ENCODE results near the gene CARS2.

Gene CARS2

GRCh38 chr13:110624766-110625756 lies 80.9 kb downstream of the CARS2 start:
- peak overlapping the region; percentile 37 for H3K27ac ChIP-seq (ENCODE audit: low read length)
- H3K9me3 ChIP-seq (ENCODE audit: control insufficient read depth in 1 of 2, low read length in 2 of 2): no peaks in the 10 kb centered on the region
- peaks cover 8 to 54% of the 10 kb centered on the region in 2 donors for H3K4me1 ChIP-seq (ENCODE audit: control insufficient read depth in 1 of 2, insufficient read depth in 2 of 2, low read length in 2 of 2)
- peaks cover 24 to 31% of the 10 kb centered on the region in 2 donors for H3K36me3 ChIP-seq (ENCODE audit: control insufficient read depth in 1 of 2, insufficient read depth in 2 of 2, low read length in 2 of 2)
- no peaks in the 10 kb centered on the region for H3K27me3 ChIP-seq (ENCODE audit: low read depth, low read length)
- H3K4me3 ChIP-seq (ENCODE audit: low read depth in 1 of 2, low read length in 2 of 2): no peak overlapping the region

- H3K27ac ChIP-seq (ENCODE audit: low read length): peak overlapping the region; percentile 16
- H3K36me3 ChIP-seq (ENCODE audit: control insufficient read depth in 1 of 2, insufficient read depth in 2 of 2, low read length in 2 of 2): peaks cover 19 to 29% of the 10 kb centered on the region in 2 donors
- no peaks in the 10 kb centered on the region for H3K9me3 ChIP-seq (ENCODE audit: control insufficient read depth in 1 of 2, low read length in 2 of 2)
- H3K4me1 ChIP-seq (ENCODE audit: control insufficient read depth in 1 of 2, insufficient read depth in 2 of 2, low read length in 2 of 2): peaks cover 22 to 56% of the 10 kb centered on the region in 2 donors
- no peaks in the 10 kb centered on the region for H3K27me3 ChIP-seq (ENCODE audit: low read depth, low read length)
- no peak overlapping the region for H3K4me3 ChIP-seq (ENCODE audit: low read depth in 1 of 2, low read length in 2 of 2)
Measured at GRCh38 chr13:110620596-110620995, 85.3 kb downstream of the CARS2 start.

DNA sequence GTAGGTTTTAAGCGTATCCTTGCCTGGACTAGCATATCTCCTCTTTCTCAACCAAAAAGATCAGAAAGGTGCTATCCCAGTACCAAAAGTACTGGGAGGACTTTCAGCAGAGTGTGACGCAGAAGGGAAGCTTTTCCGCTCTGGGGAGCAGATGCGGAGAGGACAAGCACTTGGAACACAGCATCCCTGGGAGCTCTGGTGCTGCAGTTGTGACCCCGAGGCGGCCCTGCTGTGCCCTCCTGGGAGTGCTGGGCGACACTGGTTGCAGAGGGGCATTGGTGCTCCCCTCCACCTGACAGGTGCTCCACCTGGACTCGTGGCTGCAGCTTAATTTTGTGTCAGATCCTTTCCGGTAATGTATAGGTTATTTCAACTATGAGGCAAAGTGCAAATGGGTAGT lies 87.1 kb downstream of the CARS2 start:
- Histone ChIP-seq H3K27ac (ENCODE audit: low read length) (peak overlapping the region; percentile 92), H3K36me3 (ENCODE audit: control insufficient read depth in 1 of 2, insufficient read depth in 2 of 2, low read length in 2 of 2) (peaks cover 9 to 17% of the 10 kb centered on the region in 2 donors), H3K9me3 (ENCODE audit: control insufficient read depth in 1 of 2, low read length in 2 of 2) (no peaks in the 10 kb centered on the region), H3K4me1 (ENCODE audit: control insufficient read depth in 1 of 2, insufficient read depth in 2 of 2, low read length in 2 of 2) (peaks cover 22 to 49% of the 10 kb centered on the region in 2 donors), H3K4me3 (ENCODE audit: low read depth in 1 of 2, low read length in 2 of 2) (no peak overlapping the region), H3K27me3 (ENCODE audit: low read depth, low read length) (no peaks in the 10 kb centered on the region)

- H3K4me1 ChIP-seq (ENCODE audit: control insufficient read depth in 1 of 2, insufficient read depth in 2 of 2, low read length in 2 of 2): peaks cover 22 to 49% of the 10 kb centered on the region in 2 donors
- H3K27me3 ChIP-seq (ENCODE audit: low read depth, low read length): no peaks in the 10 kb centered on the region
- H3K4me3 ChIP-seq (ENCODE audit: low read depth in 1 of 2, low read length in 2 of 2): no peak overlapping the region
- peaks cover 9 to 14% of the 10 kb centered on the region in 2 donors for H3K36me3 ChIP-seq (ENCODE audit: control insufficient read depth in 1 of 2, insufficient read depth in 2 of 2, low read length in 2 of 2)
- no peaks in the 10 kb centered on the region for H3K9me3 ChIP-seq (ENCODE audit: control insufficient read depth in 1 of 2, low read length in 2 of 2)
- peak overlapping the region; percentile 92 for H3K27ac ChIP-seq (ENCODE audit: low read length)
Measured at GRCh38 chr13:110618167-110618566, 87.7 kb downstream of the CARS2 start.

- no peaks in the 10 kb centered on the region for H3K9me3 ChIP-seq (ENCODE audit: control insufficient read depth in 1 of 2, low read length in 2 of 2)
- peaks cover 4 to 8% of the 10 kb centered on the region in 2 donors for H3K36me3 ChIP-seq (ENCODE audit: control insufficient read depth in 1 of 2, insufficient read depth in 2 of 2, low read length in 2 of 2)
- peak overlapping the region; percentile 77 to 83 for H3K4me3 ChIP-seq (ENCODE audit: low read depth in 1 of 2, low read length in 2 of 2)
- peak overlapping the region; percentile 92 for H3K27ac ChIP-seq (ENCODE audit: low read length)
- H3K27me3 ChIP-seq (ENCODE audit: low read depth, low read length): no peaks in the 10 kb centered on the region
- peaks cover 22 to 45% of the 10 kb centered on the region in 2 donors for H3K4me1 ChIP-seq (ENCODE audit: control insufficient read depth in 1 of 2, insufficient read depth in 2 of 2, low read length in 2 of 2)
Measured at GRCh38 chr13:110617321-110618072, 88.4 kb downstream of the CARS2 start.

GRCh38 chr13:110616103-110617101 lies 89.5 kb downstream of the CARS2 start:
- H3K27ac ChIP-seq (ENCODE audit: low read length): peak overlapping the region; percentile 92
- peaks cover 0 to 7% of the 10 kb centered on the region in 2 donors for H3K36me3 ChIP-seq (ENCODE audit: control insufficient read depth in 1 of 2, insufficient read depth in 2 of 2, low read length in 2 of 2)
- no peaks in the 10 kb centered on the region for H3K27me3 ChIP-seq (ENCODE audit: low read depth, low read length)
- H3K9me3 ChIP-seq (ENCODE audit: control insufficient read depth in 1 of 2, low read length in 2 of 2): no peaks in the 10 kb centered on the region
- H3K4me3 ChIP-seq (ENCODE audit: low read depth in 1 of 2, low read length in 2 of 2): peak overlapping the region; percentile 77 to 83
- H3K4me1 ChIP-seq (ENCODE audit: control insufficient read depth in 1 of 2, insufficient read depth in 2 of 2, low read length in 2 of 2): peaks cover 22 to 42% of the 10 kb centered on the region in 2 donors

DNA sequence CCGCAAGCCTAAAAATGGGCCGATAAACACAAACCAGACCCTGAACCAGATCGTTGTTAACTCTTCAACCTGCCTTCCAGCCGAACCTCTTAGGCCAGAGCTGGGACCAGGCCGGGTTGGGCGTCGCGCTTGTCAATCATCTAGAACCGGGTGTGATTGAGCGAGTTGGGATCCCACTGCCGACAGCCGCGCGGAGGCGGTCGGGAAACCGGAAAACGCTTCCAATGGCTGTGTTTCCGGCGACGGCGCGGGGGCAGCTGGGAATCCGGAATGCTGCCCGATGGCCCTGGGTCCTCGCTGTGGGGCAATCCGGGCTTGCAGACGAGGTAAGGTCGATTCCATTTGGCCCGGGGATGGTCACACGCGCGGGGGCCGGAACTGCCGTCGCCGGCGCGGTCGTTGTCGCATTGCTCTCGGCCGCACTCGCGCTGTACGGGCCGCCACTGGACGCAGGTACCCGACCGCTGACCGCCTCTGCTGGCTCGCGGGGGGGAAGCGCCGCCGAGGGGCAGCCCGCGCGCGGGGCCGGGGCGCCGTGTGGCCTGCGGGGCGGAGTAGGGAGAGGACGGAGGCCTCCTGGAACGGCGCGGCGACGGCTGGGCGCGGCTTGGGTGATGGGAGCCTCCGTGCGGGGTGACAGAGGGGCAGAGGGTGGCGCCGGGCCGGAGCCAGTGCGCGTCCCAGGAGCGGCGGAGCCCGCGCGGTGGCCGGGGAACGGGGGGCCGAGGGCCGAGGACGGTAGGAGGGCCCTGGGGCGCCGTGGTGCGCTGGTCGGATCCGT lies 90.4 kb downstream of the CARS2 start, which contains the start of gene NAXD:
Gene NAXD, plus strand, starts transcription at position 224 of the 781 bp plus-strand sequence. Its CDS starts 57 bp downstream, at position 281.
- Histone ChIP-seq H3K4me1 (ENCODE audit: control insufficient read depth in 1 of 2, insufficient read depth in 2 of 2, low read length in 2 of 2) (peaks cover 14 to 37% of the 10 kb centered on the region in 2 donors), H3K27me3 (ENCODE audit: low read depth, low read length) (no peaks in the 10 kb centered on the region), H3K4me3 (ENCODE audit: low read depth in 1 of 2, low read length in 2 of 2) (peak within 1 kb of the TSS; percentile 77 to 83), H3K36me3 (ENCODE audit: control insufficient read depth in 1 of 2, insufficient read depth in 2 of 2, low read length in 2 of 2) (peaks cover 0 to 7% of the 10 kb centered on the region in 2 donors), H3K9me3 (ENCODE audit: control insufficient read depth in 1 of 2, low read length in 2 of 2) (no peaks in the 10 kb centered on the region), H3K27ac (ENCODE audit: low read length) (peak within 1 kb of the TSS; percentile 92)

- Histone ChIP-seq H3K36me3 (ENCODE audit: control insufficient read depth in 1 of 2, insufficient read depth in 2 of 2, low read length in 2 of 2) (peaks cover 0 to 7% of the 10 kb centered on the region in 2 donors), H3K4me3 (ENCODE audit: low read depth in 1 of 2, low read length in 2 of 2) (peak overlapping the region; percentile 77 to 83), H3K27me3 (ENCODE audit: low read depth, low read length) (no peaks in the 10 kb centered on the region), H3K4me1 (ENCODE audit: control insufficient read depth in 1 of 2, insufficient read depth in 2 of 2, low read length in 2 of 2) (peaks cover 14 to 32% of the 10 kb centered on the region in 2 donors), H3K9me3 (ENCODE audit: control insufficient read depth in 1 of 2, low read length in 2 of 2) (no peaks in the 10 kb centered on the region), H3K27ac (ENCODE audit: low read length) (peak overlapping the region; percentile 92)
Measured at GRCh38 chr13:110615005-110615321, 91.0 kb downstream of the CARS2 start.

DNA sequence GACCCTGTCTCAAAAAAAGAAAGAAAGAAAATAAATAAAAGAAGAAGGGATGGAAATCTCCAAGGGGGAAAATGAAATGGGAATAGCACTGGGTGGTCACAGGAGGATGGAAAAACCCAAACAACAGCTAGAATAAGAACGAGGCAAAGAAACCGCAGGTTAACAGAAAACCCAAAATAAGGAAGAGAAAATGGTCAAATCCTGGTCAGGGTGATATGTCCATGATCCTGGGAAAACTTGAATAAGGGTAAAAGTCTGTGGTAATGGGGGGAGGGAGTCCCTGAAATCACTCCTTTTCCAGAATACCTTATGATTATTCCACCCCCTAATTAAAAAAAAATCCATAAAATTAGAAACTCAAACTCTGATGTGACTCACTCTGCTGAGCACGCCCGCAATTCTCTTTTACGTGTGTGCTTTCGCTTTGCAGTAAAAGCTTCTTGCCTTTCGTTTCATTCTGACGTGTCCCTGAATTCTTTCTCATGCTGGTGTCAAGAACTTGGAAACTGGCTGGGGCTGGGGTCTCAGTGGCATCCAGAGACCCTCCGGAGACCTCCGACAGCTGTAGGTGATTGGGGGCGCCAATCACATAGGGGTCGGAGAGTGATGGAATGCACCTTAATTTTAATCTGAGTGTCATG lies 94.8 kb downstream of the CARS2 start:
- H3K4me1 ChIP-seq (ENCODE audit: control insufficient read depth in 1 of 2, insufficient read depth in 2 of 2, low read length in 2 of 2): no peaks in the 10 kb centered on the region
- no peak overlapping the region for H3K4me3 ChIP-seq (ENCODE audit: low read depth in 1 of 2, low read length in 2 of 2)
- H3K27me3 ChIP-seq (ENCODE audit: low read depth, low read length): no peaks in the 10 kb centered on the region
- peaks cover 0 to 7% of the 10 kb centered on the region in 2 donors for H3K36me3 ChIP-seq (ENCODE audit: control insufficient read depth in 1 of 2, insufficient read depth in 2 of 2, low read length in 2 of 2)
- no peaks in the 10 kb centered on the region for H3K9me3 ChIP-seq (ENCODE audit: control insufficient read depth in 1 of 2, low read length in 2 of 2)
- no peak overlapping the region for H3K27ac ChIP-seq (ENCODE audit: low read length)
